ENCODE measurements around the gene TRAK2. TPM values are rescaled to one million over a fixed set of nuclear protein-coding genes. Genes with fewer than 3 reads are reported as not detected.

TRAK2 gene
- total RNA-seq, 1 experiment from 2014 or later, result 30.1 TPM

GRCh38 chr2:201471732-201472393, 20.6 kb upstream of the TRAK2 start:
- TF ChIP-seq CTCF (conservative IDR thresholded peaks at IDR 0.05; ENCODE audit: low read depth, low read length) (no peak), EZH2 (IDR thresholded peaks at IDR 0.05; ENCODE audit: borderline replicate concordance, low read depth, low read length, poor library complexity, severe bottlenecking) (no peak)
- H3K4me3 ChIP-seq (ENCODE audit: low read depth, low read length, poor library complexity, severe bottlenecking), result no peak overlapping the region
- no peak for DNase-seq (ENCODE audit: low spot score)
- no peaks in the 10 kb centered on the region for H3K9me3 ChIP-seq (ENCODE audit: low read depth, low read length, poor library complexity, severe bottlenecking)
- POLR2A ChIA-PET (ENCODE audit: low non-redundant PET), result no interaction called here
- H3K36me3 ChIP-seq (ENCODE audit: insufficient read depth, low read length, poor library complexity, severe bottlenecking), result no peaks in the 10 kb centered on the region
- H3K27me3 ChIP-seq (replicated peaks; ENCODE audit: insufficient read depth, low read depth, low read length, poor library complexity), result no peaks in the 10 kb centered on the region
- CTCF ChIA-PET, result no interaction called here
- peaks cover 5% of the 10 kb centered on the region for H3K4me1 ChIP-seq (ENCODE audit: insufficient read depth, low read length, poor library complexity, severe bottlenecking)
- H3K27ac ChIP-seq (ENCODE audit: low read depth, low read length, poor library complexity, severe bottlenecking), result no peak overlapping the region
- no TSS peak for BruUV-seq (replicated peaks)
- intact Hi-C loops (cut with micrococcal nuclease; ENCODE audit: unreplicated experiment), result no loop called here

GRCh38 chr2:201470821-201471731, 19.8 kb upstream of the TRAK2 start:
- intact Hi-C loops (cut with micrococcal nuclease; ENCODE audit: unreplicated experiment), result no loop called here
- no TSS peak for BruUV-seq (replicated peaks)
- DNase-seq (ENCODE audit: low spot score), result no peak
- TF ChIP-seq EZH2 (IDR thresholded peaks at IDR 0.05; ENCODE audit: borderline replicate concordance, low read depth, low read length, poor library complexity, severe bottlenecking), result no peak
- TF ChIP-seq CTCF (conservative IDR thresholded peaks at IDR 0.05; ENCODE audit: low read depth, low read length), result no peak
- POLR2A ChIA-PET (ENCODE audit: low non-redundant PET), result no interaction called here
- Histone ChIP-seq H3K4me3 (ENCODE audit: low read depth, low read length, poor library complexity, severe bottlenecking) (no peak overlapping the region), H3K27ac (ENCODE audit: low read depth, low read length, poor library complexity, severe bottlenecking) (no peak overlapping the region), H3K9me3 (ENCODE audit: low read depth, low read length, poor library complexity, severe bottlenecking) (no peaks in the 10 kb centered on the region), H3K27me3 (replicated peaks; ENCODE audit: insufficient read depth, low read depth, low read length, poor library complexity) (no peaks in the 10 kb centered on the region), H3K4me1 (ENCODE audit: insufficient read depth, low read length, poor library complexity, severe bottlenecking) (peaks cover 8% of the 10 kb centered on the region), H3K36me3 (ENCODE audit: insufficient read depth, low read length, poor library complexity, severe bottlenecking) (no peaks in the 10 kb centered on the region)
- CTCF ChIA-PET, result no interaction called here

- Histone ChIP-seq H3K4me3 (ENCODE audit: low read depth, low read length, poor library complexity, severe bottlenecking) (no peak overlapping the region), H3K27me3 (replicated peaks; ENCODE audit: insufficient read depth, low read depth, low read length, poor library complexity) (no peaks in the 10 kb centered on the region), H3K4me1 (ENCODE audit: insufficient read depth, low read length, poor library complexity, severe bottlenecking) (peaks cover 8% of the 10 kb centered on the region), H3K36me3 (ENCODE audit: insufficient read depth, low read length, poor library complexity, severe bottlenecking) (no peaks in the 10 kb centered on the region), H3K9me3 (ENCODE audit: low read depth, low read length, poor library complexity, severe bottlenecking) (no peaks in the 10 kb centered on the region), H3K27ac (ENCODE audit: low read depth, low read length, poor library complexity, severe bottlenecking) (no peak overlapping the region)
- CTCF ChIA-PET, result no interaction called here
- POLR2A ChIA-PET (ENCODE audit: low non-redundant PET), result no interaction called here
- no TSS peak for BruUV-seq (replicated peaks)
- TF ChIP-seq CTCF (conservative IDR thresholded peaks at IDR 0.05; ENCODE audit: low read depth, low read length) (no peak), EZH2 (IDR thresholded peaks at IDR 0.05; ENCODE audit: borderline replicate concordance, low read depth, low read length, poor library complexity, severe bottlenecking) (no peak)
- no peak for DNase-seq (ENCODE audit: low spot score)
- intact Hi-C loops (cut with micrococcal nuclease; ENCODE audit: unreplicated experiment), result no loop called here
Measured at GRCh38 chr2:201467666-201468065, 16.4 kb upstream of the TRAK2 start.
